Endothelial cell of umbilical vein (primary cell): ENCODE measurements around the gene CALML6. TPM values are rescaled to one million over a fixed set of nuclear protein-coding genes. Genes with fewer than 3 reads are reported as not detected.

Source experiments
- BruUV-seq: library from RNA; stranded (reverse); fragments of 400-500 nt; replicated peaks from 2 replicates; lab custom pipeline; 2021; lab: Mats Ljungman, UMichigan
- CTCF ChIA-PET: fragments of 300-600, 350-600 bp; sonication (Branson Sonifier 250); formaldehyde crosslinking; loops from one replicate; lab custom pipeline; 2021; ENCODE audit warnings: antibody characterized with exemption, inconsistent platforms; lab: Charles Lee
- POLR2A ChIA-PET: fragments of 300-600, 350-600 bp; sonication (Branson Sonifier 250); formaldehyde crosslinking; loops from one replicate; lab custom pipeline; 2021; ENCODE audit warnings: antibody characterized with exemption, inconsistent platforms; lab: Charles Lee
- DNase-seq: peaks from one replicate; pipeline ENCODE4 v3.0.0-alpha.2; 2011; ENCODE audit warnings: low read depth, low spot score
- FAIRE-seq: peaks from 2 replicates; lab custom pipeline; 2011; peaks lifted over from hg19 to GRCh38; lab: Jason Lieb, UNC
- H2AFZ ChIP-seq: 2 replicates; pipeline ENCODE4 v1.6.0; 2012; ENCODE audit warnings: low read depth, low read length, control low read depth, inconsistent platforms
- H3K27ac ChIP-seq: 2 replicates; pipeline ENCODE4 v1.5.1; 2011; ENCODE audit warnings: low read depth, mild to moderate bottlenecking, control low read depth, low read length, moderate library complexity; ENCODE audit not compliant: insufficient read depth
- H3K27me3 ChIP-seq, 2 experiments: 2 replicates each; pipeline versions ENCODE4 v1.6.0 to v1.6.1; 2011; ENCODE audit warnings: low read length in 2 of 2, mixed read lengths in 1 of 2; ENCODE audit not compliant: control insufficient read depth in 2 of 2, insufficient read depth in 2 of 2
- H3K36me3 ChIP-seq, 2 experiments: 2 replicates in 1 of 2; 3 replicates in 1 of 2; pipeline ENCODE4 v1.5.1; 2011; ENCODE audit warnings: low read length in 2 of 2, mild to moderate bottlenecking in 1 of 2, moderate library complexity in 1 of 2; ENCODE audit not compliant: control insufficient read depth in 2 of 2, insufficient read depth in 2 of 2; ENCODE audit errors: extremely low read depth in 1 of 2
- H3K4me1 ChIP-seq: 3 replicates; pipeline ENCODE4 v1.5.1; 2011; ENCODE audit warnings: mild to moderate bottlenecking, low read length; ENCODE audit not compliant: control insufficient read depth, insufficient read depth; ENCODE audit errors: extremely low read depth
- H3K4me2 ChIP-seq: 2 replicates; pipeline ENCODE4 v1.6.1; 2011; ENCODE audit warnings: low read length, control low read depth, mixed read lengths; ENCODE audit not compliant: insufficient read depth
- H3K4me3 ChIP-seq, 3 experiments: fragments of 200-600 bp in 1 of 3; sonication (generic), shearing (Covaris generic) in 1 of 3; replicated peaks in 1 of 3; 2 replicates each; pipeline ENCODE4 v1.5.1; 2011 to 2016; ENCODE audit warnings: control low read depth in 3 of 3, low read length in 3 of 3, mild to moderate bottlenecking in 2 of 3, inconsistent platforms in 1 of 3, low read depth in 1 of 3, moderate library complexity in 1 of 3; ENCODE audit not compliant: insufficient read depth in 1 of 3
- H3K79me2 ChIP-seq: 2 replicates; pipeline ENCODE4 v1.6.0; 2012; ENCODE audit warnings: low read length, inconsistent platforms; ENCODE audit not compliant: control insufficient read depth, insufficient read depth
- H3K9ac ChIP-seq: replicated peaks from 2 replicates; pipeline ENCODE3; 2011; ENCODE audit warnings: low read length, control low read depth; ENCODE audit not compliant: insufficient read depth; ENCODE audit errors: extremely low read depth
- H3K9me1 ChIP-seq: replicated peaks from 3 replicates; pipeline ENCODE4 v1.6.0; 2011; ENCODE audit warnings: mild to moderate bottlenecking, low read length; ENCODE audit not compliant: control insufficient read depth, insufficient read depth; ENCODE audit errors: extremely low read depth
- H3K9me3 ChIP-seq: replicated peaks from 2 replicates; pipeline ENCODE4 v1.5.1; 2012; ENCODE audit warnings: low read length, inconsistent platforms; ENCODE audit not compliant: control insufficient read depth, insufficient read depth
- H4K20me1 ChIP-seq: replicated peaks from 2 replicates; pipeline ENCODE3; 2011; ENCODE audit warnings: mild to moderate bottlenecking, low read length; ENCODE audit not compliant: control insufficient read depth, insufficient read depth; ENCODE audit errors: extremely low read depth
- CTCF ChIP-seq, 2 donors: IDR thresholded peaks; 1 replicate in 1 of 2; 2 replicates in 1 of 2; pipeline ENCODE4 v1.5.1; 2011; ENCODE audit warnings: low read length in 2 of 2, mild to moderate bottlenecking in 2 of 2, moderate library complexity in 2 of 2, control low read depth in 1 of 2, inconsistent platforms in 1 of 2, low read depth in 1 of 2; ENCODE audit not compliant: insufficient read depth in 1 of 2; ENCODE audit errors: extremely low read depth in 1 of 2
- FOS ChIP-seq: IDR thresholded peaks from 2 replicates; pipeline ENCODE4 v1.6.1; 2011; ENCODE audit warnings: mild to moderate bottlenecking, low read length, moderate library complexity, borderline replicate concordance; ENCODE audit not compliant: insufficient read depth
- GATA2 ChIP-seq: IDR thresholded peaks from 2 replicates; pipeline ENCODE4 v1.7.0; 2011; ENCODE audit warnings: low read depth, mild to moderate bottlenecking, moderate library complexity, mixed read lengths, low read length; ENCODE audit not compliant: insufficient read length, insufficient read depth
- JUN ChIP-seq: IDR thresholded peaks from 2 replicates; pipeline ENCODE4 v1.6.1; 2011; ENCODE audit warnings: borderline replicate concordance, low read depth; ENCODE audit not compliant: insufficient read length, insufficient read depth
- MAX ChIP-seq: IDR thresholded peaks from 2 replicates; pipeline ENCODE4 v1.6.1; 2011; ENCODE audit not compliant: insufficient read depth, insufficient read length
- POLR2A ChIP-seq: IDR thresholded peaks from 2 replicates; pipeline ENCODE4 v1.6.1; 2012; ENCODE audit warnings: low read depth, mild to moderate bottlenecking, control low read depth, low read length
- dilution Hi-C: fragments of 300-500 bp; cut with MboI; formaldehyde crosslinking; loops from one replicate; pipeline ENCODE4 v1.15.0; 2019; ENCODE audit warnings: low sequenced_read_pairs; ENCODE audit not compliant: extremely low pct_ligation_motif_present
- intact Hi-C: fragments of 100-400 bp; cut with micrococcal nuclease; formaldehyde crosslinking; loops from one replicate; pipeline ENCODE4 v1.10.0; 2022
- polyA plus RNA-seq, 4 experiments: library from polyadenylated mRNA; depleted of rRNA in 3 of 4; stranded (reverse) in 3 of 4; unstranded in 1 of 4; fragments of >200 nt; gene quantifications; 2 replicates each; pipeline versions ENCODE4 v1.2.1 to v1.2.3, GENCODE V29; 2011 to 2012; ENCODE audit warnings: missing spikeins in 1 of 4
- total RNA-seq: library from RNA; stranded (reverse); gene quantifications from 2 replicates; pipeline ENCODE4 v1.2.3, GENCODE V29; 2021

The CALML6 gene
- total and polyA plus RNA-seq, 2 donors (not counting 3 experiments of a cell fraction or from before 2014, with no cell fraction given) = 0.36 to 0.44 TPM

- FAIRE-seq (no peak), DNase-seq (no peak)
- H3K9me3 ChIP-seq = no peaks in the 10 kb centered on the region
- H2AFZ ChIP-seq = no peak overlapping the region
- H4K20me1 ChIP-seq = peaks cover 19% of the 10 kb centered on the region
- POLR2A ChIA-PET = no interaction called here
- H3K79me2 ChIP-seq = peaks cover 98% of the 10 kb centered on the region
- H3K36me3 ChIP-seq = peaks cover 6% of the 10 kb centered on the region in 2 experiments
- no peak overlapping the region for H3K4me2 ChIP-seq
- TF ChIP-seq JUN = no peak
- TF ChIP-seq CTCF (IDR thresholded peaks at IDR 0.05; ENCODE audit: extremely low read depth in 1 of 2, insufficient read depth in 1 of 2, low read depth in 1 of 2, low read length in 2 of 2) = no peak
- TF ChIP-seq FOS = no peak
- TF ChIP-seq POLR2A = no peak
- no peak for TF ChIP-seq GATA2
- TF ChIP-seq MAX = no peak
- no peaks in the 10 kb centered on the region for H3K27me3 ChIP-seq
- no peak overlapping the region for H3K9ac ChIP-seq
- no peaks in the 10 kb centered on the region for H3K9me1 ChIP-seq
- CTCF ChIA-PET = interaction anchor here (0.6 to 1.1 kb wide), 2 partner anchors 21 to 26 kb away, joined by 3 read pairs; no protein-coding TSS in a partner anchor
- H3K4me1 ChIP-seq = no peaks in the 10 kb centered on the region
- no peak overlapping the region for H3K27ac ChIP-seq
- intact Hi-C loops = no loop called here
- BruUV-seq = no TSS peak
- no peak overlapping the region for H3K4me3 ChIP-seq
- dilution Hi-C loops = no loop called here
Measured at GRCh38 chr1:1879942-1880341, 35.1 kb upstream of the CALML6 start.
